Left kidney (tissue), 2 donors: ENCODE results near the gene IL23A. TPM values are rescaled to one million over a fixed set of nuclear protein-coding genes. Genes with fewer than 3 reads are reported as not detected.
"Not testable (repeated sequence)": the region's sequence is repeated elsewhere in the genome, so short reads cannot be mapped to it uniquely, and the experiment has no call there.

Experiments
- DNase-seq: peaks from one replicate; pipeline ENCODE4 v3.0.0-alpha.2; 2013
- polyA plus RNA-seq: library from polyadenylated mRNA; unstranded; fragments of 120-200 nt; gene quantifications from one replicate; pipeline ENCODE4 v1.2.1, GENCODE V29; 2013; ENCODE audit not compliant: insufficient read length

Gene IL23A
- polyA plus RNA-seq, 1 donor = 1.2 TPM

GRCh38 chr12:56326126-56326525 is 12.6 kb upstream of the IL23A start:
- no peak for DNase-seq

- DNase-seq = no peak
Measured at GRCh38 chr12:56326533-56326932, 12.2 kb upstream of the IL23A start.

- no peak for DNase-seq
Measured at GRCh38 chr12:56330936-56331490, 7.7 kb upstream of the IL23A start.

GRCh38 chr12:56332512-56333196 is 6.0 kb upstream of the IL23A start:
- DNase-seq = no peak

GRCh38 chr12:56333197-56333678 is 5.4 kb upstream of the IL23A start:
- DNase-seq = no peak

GRCh38 chr12:56333679-56334489 is 4.8 kb upstream of the IL23A start, which contains the start of gene PAN2:
TSS of gene PAN2 (minus strand) at chr12:56334000. CDS start at chr12:56333094, 906 bp downstream.
- peak; percentile 98 for DNase-seq

GRCh38 chr12:56334490-56334793 is 4.2 kb upstream of the IL23A start:
- no peak for DNase-seq

GRCh38 chr12:56335527-56335926 is 3.2 kb upstream of the IL23A start:
- DNase-seq = not testable (repeated sequence)

GRCh38 chr12:56336361-56337167 is 2.1 kb upstream of the IL23A start:
- no peak for DNase-seq

GRCh38 chr12:56337753-56338251 is 882 bp upstream of the IL23A start:
- DNase-seq = no peak

- no peak for DNase-seq
Measured at GRCh38 chr12:56339158-56339422, 406 bp downstream of the IL23A start.

GRCh38 chr12:56341616-56342015 is 2.9 kb downstream of the IL23A start:
- DNase-seq = no peak

GRCh38 chr12:56342290-56342689 is 3.6 kb downstream of the IL23A start:
- DNase-seq = not testable (repeated sequence)

- DNase-seq = no peak
Measured at GRCh38 chr12:56346675-56347074, 8.0 kb downstream of the IL23A start.

- DNase-seq = not testable (repeated sequence)
Measured at GRCh38 chr12:56347255-56347654, 8.6 kb downstream of the IL23A start.

GRCh38 chr12:56348776-56349175 is 10.1 kb downstream of the IL23A start:
- DNase-seq = no peak

- no peak for DNase-seq
Measured at GRCh38 chr12:56350662-56351061, 12.0 kb downstream of the IL23A start.

GRCh38 chr12:56351325-56351724 is 12.6 kb downstream of the IL23A start:
- no peak for DNase-seq

GRCh38 chr12:56358836-56359532 is 20.3 kb downstream of the IL23A start:
- DNase-seq = no peak

GRCh38 chr12:56359851-56360767 is 21.4 kb downstream of the IL23A start, which contains the start of gene STAT2:
TSS of gene STAT2 (minus strand) at chr12:56360107. CDS start at chr12:56356571, 3,536 bp downstream.
- peak; percentile 100 for DNase-seq
